ENCODE data around the gene GSX1.

DNA sequence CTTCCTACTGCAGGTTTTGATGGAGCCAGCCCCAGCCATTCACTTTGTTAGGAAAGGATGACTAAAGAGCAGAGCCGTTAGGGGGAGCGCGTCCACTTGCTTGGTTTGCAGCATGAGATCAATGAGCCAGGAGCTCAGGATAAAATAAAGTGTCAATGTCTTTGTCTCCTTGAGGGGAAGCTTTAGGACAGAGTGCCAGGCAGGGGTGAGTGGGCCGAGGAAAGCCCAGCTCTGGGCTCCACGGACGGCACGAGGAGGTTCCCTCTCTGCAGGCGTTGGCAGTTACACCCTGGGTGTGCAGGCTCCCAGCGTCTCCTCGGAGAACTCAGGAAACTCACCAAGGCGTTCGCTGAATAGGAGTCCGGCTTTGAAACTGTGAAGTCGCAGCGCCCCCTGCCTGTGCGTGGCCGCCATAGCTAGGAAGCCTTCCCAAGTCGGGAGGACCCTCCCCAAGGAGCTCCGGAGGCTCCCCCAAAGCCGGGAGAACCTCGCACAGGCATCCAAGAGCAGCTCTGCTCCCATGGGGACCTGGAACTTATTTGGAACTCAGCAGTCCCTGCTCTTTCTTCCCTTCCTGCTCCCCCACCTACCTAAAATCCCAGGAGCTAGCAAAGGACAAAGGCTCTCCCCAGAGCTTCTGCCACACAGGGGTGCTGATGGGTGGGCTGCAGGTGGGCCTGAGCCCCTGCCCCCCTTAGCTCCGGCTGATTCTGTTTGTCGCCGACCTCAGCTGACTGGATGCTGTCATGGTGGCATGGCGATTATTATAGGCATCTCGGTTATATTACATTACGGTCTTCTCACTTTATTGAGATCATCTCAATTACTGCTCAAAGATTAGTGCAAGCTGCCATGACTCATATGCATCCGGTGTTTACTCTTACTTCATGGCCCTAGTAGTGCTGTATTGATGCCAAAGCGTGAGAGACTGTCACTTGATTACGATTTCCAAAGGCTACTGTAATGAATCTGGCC lies 34.4 kb downstream of the GSX1 start:
- TF ChIP-seq, protein P1, sequence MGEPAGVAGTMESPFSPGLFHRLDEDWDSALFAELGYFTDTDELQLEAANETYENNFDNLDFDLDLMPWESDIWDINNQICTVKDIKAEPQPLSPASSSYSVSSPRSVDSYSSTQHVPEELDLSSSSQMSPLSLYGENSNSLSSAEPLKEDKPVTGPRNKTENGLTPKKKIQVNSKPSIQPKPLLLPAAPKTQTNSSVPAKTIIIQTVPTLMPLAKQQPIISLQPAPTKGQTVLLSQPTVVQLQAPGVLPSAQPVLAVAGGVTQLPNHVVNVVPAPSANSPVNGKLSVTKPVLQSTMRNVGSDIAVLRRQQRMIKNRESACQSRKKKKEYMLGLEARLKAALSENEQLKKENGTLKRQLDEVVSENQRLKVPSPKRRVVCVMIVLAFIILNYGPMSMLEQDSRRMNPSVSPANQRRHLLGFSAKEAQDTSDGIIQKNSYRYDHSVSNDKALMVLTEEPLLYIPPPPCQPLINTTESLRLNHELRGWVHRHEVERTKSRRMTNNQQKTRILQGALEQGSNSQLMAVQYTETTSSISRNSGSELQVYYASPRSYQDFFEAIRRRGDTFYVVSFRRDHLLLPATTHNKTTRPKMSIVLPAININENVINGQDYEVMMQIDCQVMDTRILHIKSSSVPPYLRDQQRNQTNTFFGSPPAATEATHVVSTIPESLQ (CRISPR knock-in tag; IDR thresholded peaks at IDR 0.05): no peak
- TF ChIP-seq EHMT2 (IDR thresholded peaks at IDR 0.05) (no peak), EZH2 (IDR thresholded peaks at IDR 0.05; ENCODE audit: borderline replicate concordance, low read depth, low read length) (no peak), SPI1 (IDR thresholded peaks at IDR 0.05; ENCODE audit: borderline replicate concordance, low read depth, low read length) (no peak), SAP30 (IDR thresholded peaks at IDR 0.05; ENCODE audit: borderline replicate concordance, insufficient read depth, low read depth, low read length, poor library complexity, severe bottlenecking) (no peak), ZNF696 (CRISPR knock-in tag; conservative IDR thresholded peaks at IDR 0.05) (no peak)
- TF ChIP-seq, protein P2, sequence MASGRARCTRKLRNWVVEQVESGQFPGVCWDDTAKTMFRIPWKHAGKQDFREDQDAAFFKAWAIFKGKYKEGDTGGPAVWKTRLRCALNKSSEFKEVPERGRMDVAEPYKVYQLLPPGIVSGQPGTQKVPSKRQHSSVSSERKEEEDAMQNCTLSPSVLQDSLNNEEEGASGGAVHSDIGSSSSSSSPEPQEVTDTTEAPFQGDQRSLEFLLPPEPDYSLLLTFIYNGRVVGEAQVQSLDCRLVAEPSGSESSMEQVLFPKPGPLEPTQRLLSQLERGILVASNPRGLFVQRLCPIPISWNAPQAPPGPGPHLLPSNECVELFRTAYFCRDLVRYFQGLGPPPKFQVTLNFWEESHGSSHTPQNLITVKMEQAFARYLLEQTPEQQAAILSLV (tag; IDR thresholded peaks at IDR 0.05): no peak

All from K562 (cell line).